IMR-90 (cell line): ENCODE results near the gene CFAP157. TPM values are rescaled to one million over a fixed set of nuclear protein-coding genes. Genes with fewer than 3 reads are reported as not detected.

Experiments used
- ATAC-seq: fragments of 200-7000 bp; cut with Tn5 transposase; 2 replicates; pipeline ENCODE4 v1.9.1; 2020; ENCODE audit warnings: low read depth, mild to moderate bottlenecking, moderate library complexity
- BruUV-seq: library from RNA; stranded (reverse); fragments of 400-500 nt; replicated peaks from 2 replicates; lab custom pipeline; 2021; lab: Mats Ljungman, UMichigan
- CTCF ChIA-PET: fragments of 300-600 bp; formaldehyde crosslinking; extraction: SDS; loops from one replicate; lab custom pipeline; 2021; ENCODE audit warnings: antibody characterized with exemption; lab: Yijun Ruan, JAX
- POLR2A ChIA-PET: fragments of 300-600 bp; sonication (Branson Sonifier 250); formaldehyde crosslinking; loops from one replicate; lab custom pipeline; 2022; ENCODE audit warnings: antibody characterized with exemption; ENCODE audit not compliant: unreplicated experiment; lab: Charles Lee
- DNase-seq: peaks from one replicate; pipeline ENCODE4 v3.0.0; 2013
- H2AFZ ChIP-seq: replicated peaks from 2 replicates; pipeline ENCODE3; 2013; ENCODE audit warnings: low read length, mild to moderate bottlenecking; ENCODE audit not compliant: poor library complexity
- H2AK5ac ChIP-seq: 2 replicates; pipeline ENCODE4 v1.6.1; 2013; ENCODE audit warnings: low read depth, low read length, inconsistent platforms
- H2AK9ac ChIP-seq: replicated peaks from 2 replicates; pipeline ENCODE3; 2013; ENCODE audit warnings: mild to moderate bottlenecking, low read depth, low read length, moderate library complexity; ENCODE audit not compliant: poor library complexity
- H2BK120ac ChIP-seq: 2 replicates; pipeline ENCODE4 v1.6.1; 2013; ENCODE audit warnings: low read depth, low read length, inconsistent platforms
- H2BK15ac ChIP-seq: 3 replicates; pipeline ENCODE4 v1.6.1; 2013; ENCODE audit warnings: low read depth, low read length, inconsistent platforms
- H2BK20ac ChIP-seq: 2 replicates; pipeline ENCODE4 v1.6.1; 2013; ENCODE audit warnings: low read depth, mild to moderate bottlenecking, inconsistent platforms, low read length, moderate library complexity
- H2BK5ac ChIP-seq: 2 replicates; pipeline ENCODE4 v1.6.1; 2013; ENCODE audit warnings: mild to moderate bottlenecking, low read depth, low read length, inconsistent platforms; ENCODE audit not compliant: poor library complexity, severe bottlenecking
- H3K14ac ChIP-seq: replicated peaks from 2 replicates; pipeline ENCODE4 v1.6.1; 2013; ENCODE audit warnings: low read depth, low read length, inconsistent platforms
- H3K18ac ChIP-seq: 2 replicates; pipeline ENCODE4 v1.6.1; 2013; ENCODE audit warnings: low read depth, low read length, control low read depth
- H3K23ac ChIP-seq: 2 replicates; pipeline ENCODE4 v1.6.1; 2013; ENCODE audit warnings: low read depth, low read length, inconsistent platforms
- H3K27ac ChIP-seq: 2 replicates; pipeline ENCODE4 v1.5.1; 2013; ENCODE audit warnings: mild to moderate bottlenecking, control low read depth, low read length; ENCODE audit not compliant: insufficient read depth
- H3K27me3 ChIP-seq: 2 replicates; pipeline ENCODE4 v1.6.1; 2013; ENCODE audit warnings: low read length; ENCODE audit not compliant: control insufficient read depth, insufficient read depth
- H3K36me3 ChIP-seq: 2 replicates; pipeline ENCODE4 v1.6.1; 2013; ENCODE audit warnings: low read length, mixed read lengths; ENCODE audit not compliant: control insufficient read depth, insufficient read depth
- H3K4ac ChIP-seq: 2 replicates; pipeline ENCODE4 v1.6.1; 2013; ENCODE audit warnings: low read depth, low read length, inconsistent platforms
- H3K4me1 ChIP-seq: 2 replicates; pipeline ENCODE4 v1.6.1; 2013; ENCODE audit warnings: low read length, mixed read lengths; ENCODE audit not compliant: control insufficient read depth, insufficient read depth
- H3K4me2 ChIP-seq: 2 replicates; pipeline ENCODE4 v1.6.1; 2013; ENCODE audit warnings: low read depth, mild to moderate bottlenecking, control low read depth, low read length, moderate library complexity
- H3K4me3 ChIP-seq: 2 replicates; pipeline ENCODE4 v1.5.1; 2013; ENCODE audit warnings: low read depth, mild to moderate bottlenecking, control low read depth, low read length, moderate library complexity; ENCODE audit not compliant: insufficient read depth
- H3K56ac ChIP-seq: 2 replicates; pipeline ENCODE4 v1.6.1; 2013; ENCODE audit warnings: low read length, inconsistent platforms; ENCODE audit not compliant: insufficient read depth; ENCODE audit errors: extremely low read depth
- H3K79me1 ChIP-seq, 2 experiments: 2 replicates each; pipeline ENCODE4 v1.6.1; 2013; ENCODE audit warnings: low read length in 2 of 2, inconsistent platforms in 1 of 2, low read depth in 1 of 2
- H3K9ac ChIP-seq: 2 replicates; pipeline ENCODE4 v1.6.1; 2013; ENCODE audit warnings: low read depth, low read length, control low read depth
- H3K9me1 ChIP-seq: 2 replicates; pipeline ENCODE4 v1.6.1; 2013; ENCODE audit warnings: low read length, inconsistent platforms; ENCODE audit not compliant: insufficient read depth
- H3K9me3 ChIP-seq: 2 replicates; pipeline ENCODE4 v1.6.1; 2013; ENCODE audit warnings: low read length; ENCODE audit not compliant: control insufficient read depth, insufficient read depth
- H4K20me1 ChIP-seq: 2 replicates; pipeline ENCODE4 v1.6.1; 2013; ENCODE audit warnings: low read length, inconsistent platforms; ENCODE audit not compliant: insufficient read depth
- H4K5ac ChIP-seq: 2 replicates; pipeline ENCODE4 v1.6.1; 2013; ENCODE audit warnings: mild to moderate bottlenecking, low read depth, low read length, control low read depth
- H4K8ac ChIP-seq, 2 experiments: 2 replicates each; pipeline ENCODE4 v1.6.1; 2013; ENCODE audit warnings: low read depth in 2 of 2, low read length in 2 of 2, control low read depth in 1 of 2, inconsistent platforms in 1 of 2
- H4K91ac ChIP-seq: 2 replicates; pipeline ENCODE4 v1.6.1; 2013; ENCODE audit warnings: low read depth, low read length, inconsistent platforms; ENCODE audit not compliant: insufficient read depth
- BHLHE40 ChIP-seq: fragments of 150-350 bp; IDR thresholded peaks from 2 replicates; pipeline ENCODE4 v1.6.1; 2016; ENCODE audit warnings: mild to moderate bottlenecking, low read depth, low read length
- CEBPB ChIP-seq: IDR thresholded peaks from 2 replicates; pipeline ENCODE4 v1.6.1; 2012; ENCODE audit warnings: low read depth, low read length, improper control_type of control experiment
- MAZ ChIP-seq: IDR thresholded peaks from 2 replicates; pipeline ENCODE4 v1.6.1; 2012; ENCODE audit warnings: low read depth, mild to moderate bottlenecking, low read length, improper control_type of control experiment, moderate library complexity, borderline replicate concordance
- MXI1 ChIP-seq: IDR thresholded peaks from 2 replicates; pipeline ENCODE4 v1.6.1; 2012; ENCODE audit warnings: low read depth, mild to moderate bottlenecking, low read length, moderate library complexity, borderline replicate concordance
- WGBS, 2 experiments: methylation state at CpG; one replicate each; pipeline versions ENCODE4 v1.1.5 to v1.1.7; 2013; ENCODE audit warnings: missing lambda C conversion rate in 2 of 2; ENCODE audit not compliant: insufficient read length in 1 of 2; ENCODE audit errors: extremely low coverage in 2 of 2; 5-methylcytosine and 5-hydroxymethylcytosine counted together
- dilution Hi-C: fragments of 300-500 bp; cut with HindIII; formaldehyde crosslinking; loops from one replicate; pipeline ENCODE4 v1.14.3; 2018; ENCODE audit warnings: low sequenced_read_pairs; ENCODE audit not compliant: unreplicated experiment
- in situ Hi-C: fragments of 300-500 bp; cut with MboI; formaldehyde crosslinking; loops from 3 replicates; pipeline ENCODE4 v1.14.3; 2019; ENCODE audit warnings: low sequenced_read_pairs, inconsistent platforms, mixed read lengths
- intact Hi-C: fragments of 100-400 bp; cut with micrococcal nuclease; formaldehyde crosslinking; loops from 2 replicates; pipeline ENCODE4 v1.10.0; 2022
- polyA plus RNA-seq, 3 experiments: library from polyadenylated mRNA; depleted of rRNA; stranded (reverse); fragments of >200 nt; gene quantifications; 2 replicates each; pipeline ENCODE4 v1.2.3, GENCODE V29; 2012; ENCODE audit warnings: low replicate concordance in 1 of 3
- total RNA-seq: library from RNA; depleted of rRNA; stranded (reverse); fragments of >200 nt; gene quantifications from 2 replicates; pipeline ENCODE4 v1.2.3, GENCODE V29; 2012
- TF ChIP-seq, protein P1 (sequence below): fragments of 150-350 bp; IDR thresholded peaks from 2 replicates; pipeline ENCODE4 v1.6.1; 2017; ENCODE audit warnings: mild to moderate bottlenecking, antibody characterized with exemption, low read length, low read depth

Gene CFAP157
- total and polyA plus RNA-seq, 2 of the 4 experiments (the other 2 are of a cell fraction), result not detected

DNA sequence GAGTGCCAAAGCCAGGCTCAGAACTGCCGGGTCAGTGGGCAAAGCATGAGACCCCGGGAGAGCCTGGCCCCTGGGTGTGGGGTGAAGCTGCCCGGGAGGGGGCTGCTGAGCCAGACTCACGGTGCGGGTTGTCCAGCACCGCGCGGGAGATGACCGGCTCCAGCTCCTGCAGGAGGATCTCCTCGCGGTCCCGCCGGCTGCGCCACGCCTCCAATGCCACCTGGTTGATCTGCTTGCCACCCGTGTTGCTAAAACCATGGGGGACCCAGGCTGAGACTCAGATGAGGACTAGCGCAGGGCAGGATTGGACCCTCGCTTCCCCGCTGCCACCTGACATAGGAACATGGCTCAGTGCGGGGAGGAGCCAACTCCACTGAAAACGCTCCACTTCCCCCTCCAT lies 25.7 kb downstream of the CFAP157 start:
- Histone ChIP-seq H4K91ac (no peak overlapping the region), H2AFZ (no peak overlapping the region), H3K27ac (no peak overlapping the region), H3K9me1 (no peaks in the 10 kb centered on the region), H3K4me3 (no peak overlapping the region), H2BK15ac (no peak overlapping the region), H2BK20ac (no peak overlapping the region), H3K18ac (no peak overlapping the region), H3K4me1 (peaks cover 6% of the 10 kb centered on the region), H3K36me3 (peaks cover 5% of the 10 kb centered on the region; the same call in 1 of the 2 replicates), H3K79me1 (peaks cover 4 to 12% of the 10 kb centered on the region in 2 experiments; a peak in 2 of 4 replicates), H3K56ac (no peak overlapping the region), H2BK120ac (no peak overlapping the region), H2AK5ac (no peak overlapping the region), H3K27me3 (0 out of 2 replicates have a peak, but pooled peaks cover 3% of the 10 kb centered on the region), H3K9me3 (no peaks in the 10 kb centered on the region), H3K14ac (no peak overlapping the region), H2BK5ac (no peak overlapping the region), H4K5ac (no peak overlapping the region), H2AK9ac (no peak overlapping the region), H4K20me1 (no peaks in the 10 kb centered on the region), H3K23ac (no peak overlapping the region), H3K4ac (no peak overlapping the region), H3K9ac (no peak overlapping the region), H3K4me2 (no peak overlapping the region), H4K8ac (no peak overlapping the region)
- ATAC-seq (no peak), DNase-seq (no peak)
- BruUV-seq, result no TSS peak
- intact Hi-C loops (loop anchor here (5.0 kb wide), 1 partner anchor 225 kb away; no protein-coding TSS in a partner anchor), dilution Hi-C loops (no loop called here), in situ Hi-C loops (no loop called here)
- POLR2A ChIA-PET, result no interaction called here
- WGBS, 2 experiments, result 96% methylated on average over 17 of the region's 21 CpGs; no CpG with 5 or more reads in 1 of the 2 experiments
- TF ChIP-seq CEBPB (no peak), BHLHE40 (no peak), MXI1 (no peak), MAZ (no peak)
- TF ChIP-seq, protein P1, sequence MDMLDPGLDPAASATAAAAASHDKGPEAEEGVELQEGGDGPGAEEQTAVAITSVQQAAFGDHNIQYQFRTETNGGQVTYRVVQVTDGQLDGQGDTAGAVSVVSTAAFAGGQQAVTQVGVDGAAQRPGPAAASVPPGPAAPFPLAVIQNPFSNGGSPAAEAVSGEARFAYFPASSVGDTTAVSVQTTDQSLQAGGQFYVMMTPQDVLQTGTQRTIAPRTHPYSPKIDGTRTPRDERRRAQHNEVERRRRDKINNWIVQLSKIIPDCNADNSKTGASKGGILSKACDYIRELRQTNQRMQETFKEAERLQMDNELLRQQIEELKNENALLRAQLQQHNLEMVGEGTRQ, result no peak
- CTCF ChIA-PET, result no interaction called here
